SK-N-MC (cell line): ENCODE measurements around the gene DPM2.

Experiments used
- EZH2 ChIP-seq: fragments of 200-600 bp; sonication (generic); IDR thresholded peaks from one replicate; pipeline ENCODE4 v1.6.1; 2017; ENCODE audit warnings: antibody characterized with exemption
- FOXP2 ChIP-seq: optimal IDR thresholded peaks from 2 replicates; pipeline ENCODE3; 2011; ENCODE audit warnings: mild to moderate bottlenecking, moderate library complexity; ENCODE audit not compliant: insufficient read depth; ENCODE audit errors: extremely low read length, control extremely low read depth
- POLR2AphosphoS5 ChIP-seq: IDR thresholded peaks from 2 replicates; pipeline ENCODE4 v1.6.1; 2012; ENCODE audit warnings: mild to moderate bottlenecking, low read depth, low read length, borderline replicate concordance

GRCh38 chr9:127921557-127922120 is 16.0 kb downstream of the DPM2 start:
- no peak for TF ChIP-seq EZH2
- TF ChIP-seq POLR2AphosphoS5: no peak
- TF ChIP-seq FOXP2: no peak
